ENCODE results near the gene MAP3K4. TPM values are rescaled to one million over a fixed set of nuclear protein-coding genes. Genes with fewer than 3 reads are reported as not detected.

The MAP3K4 gene
- polyA plus RNA-seq, 3 donors, result 3.2 to 12.3 (median 3.5) TPM

DNA sequence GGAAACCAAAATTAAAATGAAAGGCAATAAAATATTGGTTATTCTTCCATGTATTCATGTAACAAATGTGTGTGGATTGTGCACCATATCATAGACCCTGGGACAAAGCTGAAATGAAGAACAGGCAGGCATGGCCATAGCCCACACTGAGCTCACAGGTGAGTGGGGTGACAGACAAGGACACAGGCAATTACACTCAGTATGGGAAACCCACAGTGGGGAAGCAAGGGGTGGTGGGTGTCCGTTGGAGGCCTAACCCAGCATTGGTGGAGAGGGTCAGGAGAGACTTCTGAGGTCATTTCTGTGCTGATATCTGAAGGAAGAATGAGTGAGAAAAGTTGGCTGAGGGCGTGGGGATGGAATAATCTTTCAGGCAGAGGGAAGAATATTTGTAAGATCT, 47.6 kb upstream of the MAP3K4 start:
- H2AFZ ChIP-seq (ENCODE audit: insufficient read depth, low read depth, low read length, poor library complexity, severe bottlenecking), result no peak overlapping the region
- no peak overlapping the region for H3K27ac ChIP-seq (ENCODE audit: low read depth in 1 of 2, low read length in 2 of 2)
- 89% methylated on average over 2 of the region's 2 CpGs for WGBS (ENCODE audit: insufficient coverage)
- no peaks in the 10 kb centered on the region for H4K20me1 ChIP-seq (ENCODE audit: insufficient read depth, low read length)
- no peak overlapping the region for H3K4me3 ChIP-seq (replicated peaks in 1 of 3; ENCODE audit: low read depth in 2 of 3, low read length in 3 of 3)
- H3K9me3 ChIP-seq (replicated peaks in 1 of 2; ENCODE audit: control insufficient read depth in 1 of 2, insufficient read depth in 1 of 2, low read length in 2 of 2), result no peaks in the 10 kb centered on the region
- H3K36me3 ChIP-seq (replicated peaks in 1 of 2; ENCODE audit: control insufficient read depth in 1 of 2, insufficient read depth in 2 of 2, low read length in 2 of 2), result no peaks in the 10 kb centered on the region
- H3K4me3 Mint-ChIP-seq, result no peak overlapping the region
- H3K9me3 Mint-ChIP-seq, result peaks cover 0 to 5% (median 0%) of the 10 kb centered on the region in 7 donors
- no peaks in the 10 kb centered on the region for H3K27me3 ChIP-seq (ENCODE audit: control insufficient read depth in 2 of 2, insufficient read depth in 2 of 2, low read length in 2 of 2)
- DNase-seq, result no peak
- H3K4me1 Mint-ChIP-seq, result no peaks in the 10 kb centered on the region
- no peaks in the 10 kb centered on the region for H3K79me2 ChIP-seq (ENCODE audit: insufficient read depth, low read length)
- H3K9ac ChIP-seq (ENCODE audit: insufficient read depth, low read length, poor library complexity, severe bottlenecking), result no peak overlapping the region
- no peak overlapping the region for H3K27ac Mint-ChIP-seq
- TF ChIP-seq, protein P1, sequence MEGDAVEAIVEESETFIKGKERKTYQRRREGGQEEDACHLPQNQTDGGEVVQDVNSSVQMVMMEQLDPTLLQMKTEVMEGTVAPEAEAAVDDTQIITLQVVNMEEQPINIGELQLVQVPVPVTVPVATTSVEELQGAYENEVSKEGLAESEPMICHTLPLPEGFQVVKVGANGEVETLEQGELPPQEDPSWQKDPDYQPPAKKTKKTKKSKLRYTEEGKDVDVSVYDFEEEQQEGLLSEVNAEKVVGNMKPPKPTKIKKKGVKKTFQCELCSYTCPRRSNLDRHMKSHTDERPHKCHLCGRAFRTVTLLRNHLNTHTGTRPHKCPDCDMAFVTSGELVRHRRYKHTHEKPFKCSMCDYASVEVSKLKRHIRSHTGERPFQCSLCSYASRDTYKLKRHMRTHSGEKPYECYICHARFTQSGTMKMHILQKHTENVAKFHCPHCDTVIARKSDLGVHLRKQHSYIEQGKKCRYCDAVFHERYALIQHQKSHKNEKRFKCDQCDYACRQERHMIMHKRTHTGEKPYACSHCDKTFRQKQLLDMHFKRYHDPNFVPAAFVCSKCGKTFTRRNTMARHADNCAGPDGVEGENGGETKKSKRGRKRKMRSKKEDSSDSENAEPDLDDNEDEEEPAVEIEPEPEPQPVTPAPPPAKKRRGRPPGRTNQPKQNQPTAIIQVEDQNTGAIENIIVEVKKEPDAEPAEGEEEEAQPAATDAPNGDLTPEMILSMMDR (IDR thresholded peaks at IDR 0.05), result no peak
- no peak overlapping the region for H3K4me2 ChIP-seq (replicated peaks; ENCODE audit: extremely low read depth, low read length, poor library complexity, severe bottlenecking)
- H3K4me1 ChIP-seq (ENCODE audit: control insufficient read depth in 1 of 2, insufficient read depth in 2 of 2, low read length in 2 of 2), result no peaks in the 10 kb centered on the region
- H3K36me3 Mint-ChIP-seq, result no peaks in the 10 kb centered on the region
- intact Hi-C loops (cut with micrococcal nuclease), result no loop called here
- H3K27me3 Mint-ChIP-seq (ENCODE audit: low read depth in 3 of 3), result peaks cover 0 to 4% (median 4%) of the 10 kb centered on the region in 3 donors

DNA sequence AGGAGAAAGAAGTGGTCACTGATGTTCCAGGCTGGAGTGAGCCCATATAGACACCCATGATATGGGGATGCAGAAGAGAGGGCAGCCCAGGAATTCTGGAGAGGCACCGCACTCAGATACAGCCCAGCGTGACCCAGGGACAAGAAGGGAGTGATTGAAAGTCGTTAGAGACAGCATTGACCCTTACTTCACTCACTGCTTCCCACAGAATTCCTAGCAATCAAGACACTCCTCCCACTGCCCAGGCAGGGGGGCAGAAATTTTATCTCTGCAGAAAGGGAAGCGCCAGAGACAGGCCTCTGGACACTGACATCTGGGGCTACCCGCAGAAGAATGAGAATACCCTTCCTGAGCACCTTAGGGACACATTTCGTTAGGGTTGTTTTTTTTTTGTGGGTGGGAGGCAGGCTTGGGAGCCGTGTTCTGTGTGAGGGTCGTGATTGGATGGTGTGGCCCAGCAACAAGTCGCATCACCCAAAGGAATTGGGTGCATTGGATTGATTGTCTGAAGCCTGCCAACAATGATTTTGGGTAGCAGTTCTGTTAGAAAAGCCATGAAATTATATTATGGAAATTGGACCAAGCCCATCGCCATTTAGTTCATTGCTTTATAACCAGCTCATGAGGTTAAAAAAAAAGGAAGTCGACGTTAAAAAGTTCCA, 45.9 kb upstream of the MAP3K4 start:
- TF ChIP-seq, protein P1 (IDR thresholded peaks at IDR 0.05), result no peak
- H3K4me1 ChIP-seq (ENCODE audit: control insufficient read depth in 1 of 2, insufficient read depth in 2 of 2, low read length in 2 of 2), result no peaks in the 10 kb centered on the region
- no peak overlapping the region for H3K4me3 Mint-ChIP-seq
- WGBS (ENCODE audit: insufficient coverage), result 78% methylated on average over 6 of the region's 12 CpGs
- H3K79me2 ChIP-seq (ENCODE audit: insufficient read depth, low read length), result no peaks in the 10 kb centered on the region
- no peaks in the 10 kb centered on the region for H3K9me3 ChIP-seq (replicated peaks in 1 of 2; ENCODE audit: control insufficient read depth in 1 of 2, insufficient read depth in 1 of 2, low read length in 2 of 2)
- no peak overlapping the region for H3K9ac ChIP-seq (ENCODE audit: insufficient read depth, low read length, poor library complexity, severe bottlenecking)
- DNase-seq, result no peak
- H3K4me1 Mint-ChIP-seq, result no peaks in the 10 kb centered on the region
- H3K36me3 ChIP-seq (replicated peaks in 1 of 2; ENCODE audit: control insufficient read depth in 1 of 2, insufficient read depth in 2 of 2, low read length in 2 of 2), result no peaks in the 10 kb centered on the region
- no peak overlapping the region for H3K27ac Mint-ChIP-seq
- no peak overlapping the region for H3K27ac ChIP-seq (ENCODE audit: low read depth in 1 of 2, low read length in 2 of 2)
- intact Hi-C loops (cut with micrococcal nuclease), result no loop called here
- no peak overlapping the region for H3K4me2 ChIP-seq (replicated peaks; ENCODE audit: extremely low read depth, low read length, poor library complexity, severe bottlenecking)
- peaks cover 0 to 5% (median 0%) of the 10 kb centered on the region in 7 donors for H3K9me3 Mint-ChIP-seq
- H3K4me3 ChIP-seq (replicated peaks in 1 of 3; ENCODE audit: low read depth in 2 of 3, low read length in 3 of 3), result no peak overlapping the region
- H3K27me3 ChIP-seq (ENCODE audit: control insufficient read depth in 2 of 2, insufficient read depth in 2 of 2, low read length in 2 of 2), result no peaks in the 10 kb centered on the region
- H2AFZ ChIP-seq (ENCODE audit: insufficient read depth, low read depth, low read length, poor library complexity, severe bottlenecking), result no peak overlapping the region
- H3K27me3 Mint-ChIP-seq (ENCODE audit: low read depth in 3 of 3), result no peaks in the 10 kb centered on the region
- H4K20me1 ChIP-seq (ENCODE audit: insufficient read depth, low read length), result no peaks in the 10 kb centered on the region
- H3K36me3 Mint-ChIP-seq, result no peaks in the 10 kb centered on the region

All from CD14-positive monocyte (primary cell).